Measurements from ENCODE around the gene LGR4.

GRCh38 chr11:27445625-27446024, 27.0 kb downstream of the LGR4 start:
- TF ChIP-seq POLR2A (IDR thresholded peaks at IDR 0.05) (no peak), CTCF (IDR thresholded peaks at IDR 0.05 in 4 of 5, conservative IDR thresholded peaks at IDR 0.05 in 1 of 5) (no peak)
